Measurements from ENCODE around the gene ADARB2.

Gene ADARB2

GRCh38 chr10:1683649-1684048 is 53.7 kb downstream of the ADARB2 start:
- no peak for DNase-seq

GRCh38 chr10:1679821-1680650 is 57.3 kb downstream of the ADARB2 start:
- peak; percentile 95 for DNase-seq

- no peak for DNase-seq
These were observed 59.2 kb downstream of the ADARB2 start for GRCh38 chr10:1678084-1678483.

- DNase-seq, result no peak
These were observed 59.9 kb downstream of the ADARB2 start for GRCh38 chr10:1677307-1677939.

- DNase-seq, result no peak
These were observed 62.8 kb downstream of the ADARB2 start for GRCh38 chr10:1674501-1674900.

GRCh38 chr10:1673568-1674345 is 63.6 kb downstream of the ADARB2 start:
- DNase-seq, result no peak

- DNase-seq, result no peak
These were observed 65.1 kb downstream of the ADARB2 start for GRCh38 chr10:1672001-1672781.

GRCh38 chr10:1671366-1672000 is 65.8 kb downstream of the ADARB2 start:
- DNase-seq, result no peak

GRCh38 chr10:1670541-1671365 is 66.6 kb downstream of the ADARB2 start:
- peak; percentile 92 for DNase-seq

GRCh38 chr10:1669433-1669832 is 67.9 kb downstream of the ADARB2 start:
- DNase-seq, result no peak

GRCh38 chr10:1668399-1668798 is 68.9 kb downstream of the ADARB2 start:
- no peak for DNase-seq

- DNase-seq, result no peak
These were observed 69.9 kb downstream of the ADARB2 start for GRCh38 chr10:1667392-1667791.

GRCh38 chr10:1666147-1666546 is 71.2 kb downstream of the ADARB2 start:
- DNase-seq, result no peak

- DNase-seq, result no peak
These were observed 71.6 kb downstream of the ADARB2 start for GRCh38 chr10:1665681-1666080.

- no peak for DNase-seq
These were observed 72.2 kb downstream of the ADARB2 start for GRCh38 chr10:1665021-1665661.

- DNase-seq, result no peak
These were observed 72.9 kb downstream of the ADARB2 start for GRCh38 chr10:1664333-1664964.

GRCh38 chr10:1663226-1663625 is 74.1 kb downstream of the ADARB2 start:
- DNase-seq, result no peak

- no peak for DNase-seq
These were observed 74.8 kb downstream of the ADARB2 start for GRCh38 chr10:1662438-1663025.

GRCh38 chr10:1661859-1662437 is 75.4 kb downstream of the ADARB2 start:
- DNase-seq, result no peak

GRCh38 chr10:1661416-1661815 is 75.9 kb downstream of the ADARB2 start:
- no peak for DNase-seq

Measured in islet precursor cell (in vitro differentiated cells).